Small intestine (tissue), 7 donors: ENCODE data around the gene KHSRP. TPM values are rescaled to one million over a fixed set of nuclear protein-coding genes. Genes with fewer than 3 reads are reported as not detected.
"Not testable (repeated sequence)": the region's sequence is repeated elsewhere in the genome, so short reads cannot be mapped to it uniquely, and the experiment has no call there.

ENCODE experiments used
- DNase-seq, 2 donors: peaks; one replicate each; pipeline versions ENCODE4 v3.0.0 to v3.0.0-alpha.2; 2013
- FAIRE-seq: peaks from 2 replicates; lab custom pipeline; 2012; peaks lifted over from hg19 to GRCh38; lab: Jason Lieb, UNC
- H3K27ac ChIP-seq, 3 donors: one replicate each; pipeline ENCODE4 v1.5.1; 2013; ENCODE audit warnings: low read length in 2 of 3, mild to moderate bottlenecking in 2 of 3, control low read depth in 1 of 3, inconsistent platforms in 1 of 3, low read depth in 1 of 3, moderate library complexity in 1 of 3
- H3K27me3 ChIP-seq, 3 donors: one replicate each; pipeline ENCODE4 v1.6.1; 2013; ENCODE audit warnings: low read length in 3 of 3, inconsistent platforms in 1 of 3; ENCODE audit not compliant: control insufficient read depth in 3 of 3, insufficient read depth in 3 of 3
- H3K36me3 ChIP-seq, 3 donors: one replicate each; pipeline ENCODE4 v1.6.1; 2013; ENCODE audit warnings: low read length in 3 of 3, inconsistent platforms in 1 of 3, low read depth in 1 of 3, mild to moderate bottlenecking in 1 of 3, moderate library complexity in 1 of 3; ENCODE audit not compliant: control insufficient read depth in 3 of 3, insufficient read depth in 2 of 3
- H3K4me1 ChIP-seq, 3 donors: one replicate each; pipeline ENCODE4 v1.6.1; 2013; ENCODE audit warnings: low read length in 2 of 3, inconsistent platforms in 1 of 3, low read depth in 1 of 3, mild to moderate bottlenecking in 1 of 3, moderate library complexity in 1 of 3; ENCODE audit not compliant: control insufficient read depth in 3 of 3, insufficient read depth in 2 of 3
- H3K4me3 ChIP-seq, 3 donors: one replicate each; pipeline ENCODE4 v1.5.1; 2013; ENCODE audit warnings: low read length in 3 of 3, control low read depth in 1 of 3, inconsistent platforms in 1 of 3, low read depth in 1 of 3, mild to moderate bottlenecking in 1 of 3, moderate library complexity in 1 of 3
- H3K9me3 ChIP-seq, 2 donors: one replicate each; pipeline ENCODE4 v1.6.1; 2013; ENCODE audit warnings: low read depth in 1 of 2, low read length in 1 of 2; ENCODE audit not compliant: control insufficient read depth in 2 of 2, insufficient read depth in 1 of 2
- WGBS, 3 donors: extraction: QIAGEN DNeasy Blood & Tissue Kit; methylation state at CpG; one replicate each; pipeline ENCODE4 v1.1.7; 2013; 5-methylcytosine and 5-hydroxymethylcytosine counted together
- polyA plus RNA-seq, 4 donors: library from polyadenylated mRNA; stranded (reverse) in 3 of 4; unstranded in 1 of 4; fragments of 200-250 nt in 3 of 4; fragments of 120-200 nt in 1 of 4; gene quantifications; one replicate each; pipeline versions ENCODE4 v1.2.1 to v1.2.3, GENCODE V29; 2013
- donor health status: healthy with polysubstance abuse.
- donor health status: control.
- donor health status: control.
- donor health status: Bipolar disorder and iron deficiency.
- donor health status: healthy.

The KHSRP gene
- polyA plus RNA-seq, 4 donors, result 80.7 to 257 (median 158) TPM

GRCh38 chr19:6428692-6429418 is 4.2 kb upstream of the KHSRP start:
- not testable (repeated sequence) for H3K36me3 ChIP-seq, DNase-seq, H3K4me1 ChIP-seq, H3K9me3 ChIP-seq, H3K27me3 ChIP-seq, H3K27ac ChIP-seq, H3K4me3 ChIP-seq
- peak; percentile 97 for FAIRE-seq
- WGBS, 3 donors, result 73 to 87% (median 82%) methylated on average over 2 of the region's 2 CpGs

GRCh38 chr19:6427131-6427530 is 2.5 kb upstream of the KHSRP start:
- FAIRE-seq (no peak), DNase-seq (no peak)
- Histone ChIP-seq H3K4me3 (no peak overlapping the region), H3K9me3 (peaks cover 0 to 6% of the 10 kb centered on the region in 2 donors), H3K36me3 (peaks cover 0 to 6% (median 0%) of the 10 kb centered on the region in 3 donors), H3K27ac (no peak overlapping the region), H3K4me1 (peaks cover 0 to 11% (median 0%) of the 10 kb centered on the region in 3 donors), H3K27me3 (peaks cover 0 to 7% (median 0%) of the 10 kb centered on the region in 3 donors)
- 93 to 97% (median 97%) methylated on average over 18 of the region's 18 CpGs for WGBS, 3 donors

- DNase-seq, result peak in 1 of 2 donors; percentile 29
- Histone ChIP-seq H3K9me3 (peaks cover 0 to 6% of the 10 kb centered on the region in 2 donors), H3K4me3 (peak overlapping the region in 2 of 3 donors; percentile 7 to 10), H3K36me3 (peaks cover 0 to 18% (median 0%) of the 10 kb centered on the region in 3 donors), H3K27ac (peak overlapping the region; percentile 32 to 79 (median 38)), H3K27me3 (peaks cover 0 to 7% (median 0%) of the 10 kb centered on the region in 3 donors), H3K4me1 (peaks cover 0 to 11% (median 0%) of the 10 kb centered on the region in 3 donors)
- WGBS, 3 donors, result 94 to 96% (median 94%) methylated on average over 21 of the region's 21 CpGs
- no peak for FAIRE-seq
These were observed 1.4 kb upstream of the KHSRP start for GRCh38 chr19:6425732-6426620.

- Histone ChIP-seq H3K36me3 (peaks cover 0 to 26% (median 3%) of the 10 kb centered on the region in 3 donors), H3K27me3 (peaks cover 0 to 7% (median 0%) of the 10 kb centered on the region in 3 donors), H3K4me3 (peak overlapping the region in 2 of 3 donors; percentile 7 to 10), H3K27ac (peak overlapping the region; percentile 32 to 79 (median 38)), H3K9me3 (peaks cover 0 to 6% of the 10 kb centered on the region in 2 donors), H3K4me1 (peaks cover 0 to 11% (median 0%) of the 10 kb centered on the region in 3 donors)
- peak; percentile 100 for DNase-seq
- 7 to 10% (median 9%) methylated on average over 43 of the region's 43 CpGs for WGBS, 3 donors
- peak; percentile 98 for FAIRE-seq
These were observed 524 bp upstream of the KHSRP start for GRCh38 chr19:6424939-6425731.

- FAIRE-seq (no peak), DNase-seq (peak; percentile 55 to 70)
- Histone ChIP-seq H3K27ac (peak overlapping the region; percentile 24 to 70 (median 37)), H3K27me3 (no peaks in the 10 kb centered on the region), H3K4me3 (peak overlapping the region; percentile 74 to 97 (median 94)), H3K9me3 (peaks cover 0 to 6% of the 10 kb centered on the region in 2 donors), H3K36me3 (peaks cover 9 to 41% (median 10%) of the 10 kb centered on the region in 3 donors), H3K4me1 (peaks cover 0 to 11% (median 0%) of the 10 kb centered on the region in 3 donors)
- WGBS, 3 donors, result 0 to 1% (median 1%) methylated on average over 19 to 20 of the region's 20 CpGs
These were observed 964 bp downstream of the KHSRP start for GRCh38 chr19:6423499-6424194.

GRCh38 chr19:6421075-6422014 is 3.3 kb downstream of the KHSRP start:
- Histone ChIP-seq H3K27me3 (no peaks in the 10 kb centered on the region), H3K36me3 (peaks cover 17 to 64% (median 27%) of the 10 kb centered on the region in 3 donors), H3K9me3 (peaks cover 0 to 6% of the 10 kb centered on the region in 2 donors), H3K4me3 (no peak overlapping the region), H3K27ac (no peak overlapping the region), H3K4me1 (peaks cover 0 to 11% (median 0%) of the 10 kb centered on the region in 3 donors)
- no peak for DNase-seq
- no peak for FAIRE-seq
- WGBS, 3 donors, result 79% methylated on average over 20 of the region's 20 CpGs

GRCh38 chr19:6418562-6418932 is 6.1 kb downstream of the KHSRP start:
- no peak overlapping the region for H3K27ac ChIP-seq
- DNase-seq (no peak), FAIRE-seq (no peak)
- H3K4me1 ChIP-seq, result peaks cover 0 to 6% (median 0%) of the 10 kb centered on the region in 3 donors
- no peak overlapping the region for H3K4me3 ChIP-seq
- no peaks in the 10 kb centered on the region for H3K9me3 ChIP-seq
- H3K27me3 ChIP-seq, result no peaks in the 10 kb centered on the region
- H3K36me3 ChIP-seq, result peaks cover 31 to 90% (median 40%) of the 10 kb centered on the region in 3 donors
- 77 to 91% (median 84%) methylated on average over 18 to 19 of the region's 19 CpGs for WGBS, 3 donors
